Measurements from ENCODE around the gene ANKRD13D. TPM values are rescaled to one million over a fixed set of nuclear protein-coding genes. Genes with fewer than 3 reads are reported as not detected.

ANKRD13D gene
- total RNA-seq, 1 donor from 2014 or later: 12.5 TPM

DNA sequence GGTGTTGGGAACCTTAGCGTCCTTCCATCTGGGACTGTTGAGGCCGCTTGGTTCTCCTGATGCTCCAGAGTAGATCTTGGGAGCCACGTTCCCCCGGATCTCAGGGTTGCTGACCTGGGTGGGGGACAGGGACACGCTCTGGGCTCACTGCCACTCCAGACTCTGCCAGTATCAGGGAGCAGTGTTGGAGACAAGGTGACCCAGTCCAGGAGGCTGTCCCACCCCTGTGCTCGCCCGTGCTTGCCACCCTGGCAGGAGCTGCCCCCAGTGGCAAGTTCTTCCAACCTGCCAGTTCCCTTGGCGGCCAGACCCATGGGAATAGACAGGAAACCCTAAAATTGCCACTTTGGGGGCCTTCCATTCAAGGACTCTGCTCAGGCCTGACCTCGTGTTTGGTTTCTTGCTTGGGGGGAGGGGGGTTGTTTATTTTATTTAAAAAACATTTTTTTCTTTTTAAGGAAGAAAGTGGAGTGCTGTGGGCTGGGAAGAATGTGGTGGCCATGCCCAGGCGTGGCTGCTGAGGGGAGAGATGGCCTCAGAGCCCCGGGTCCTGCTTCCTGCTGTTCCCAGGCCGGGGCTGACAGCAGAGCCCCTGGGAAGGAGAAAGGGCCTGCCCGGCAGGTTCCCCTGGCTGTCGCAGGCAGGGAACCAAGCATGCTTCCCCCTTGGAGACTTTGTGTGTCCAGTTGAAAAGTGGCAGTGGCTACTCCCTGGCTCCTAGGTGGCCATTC lies 15.7 kb upstream of the ANKRD13D start:
- Histone ChIP-seq H3K27ac (ENCODE audit: low read depth, low read length) (peak overlapping the region; percentile 64), H3K4me3 (ENCODE audit: low read length in 3 of 3) (peak overlapping the region in 1 of 3 donors; percentile 22), H3K27me3 (ENCODE audit: control insufficient read depth in 3 of 3, insufficient read depth in 3 of 3, low read length in 3 of 3) (no peaks in the 10 kb centered on the region), H3K9me3 (ENCODE audit: control insufficient read depth in 3 of 3, low read length in 3 of 3) (no peaks in the 10 kb centered on the region), H3K9ac (ENCODE audit: low read depth in 1 of 3, low read length in 3 of 3) (peak overlapping the region in 2 of 3 donors; percentile 38 to 66), H3K4me1 (ENCODE audit: control insufficient read depth in 3 of 3, insufficient read depth in 3 of 3, low read length in 3 of 3) (peaks cover 97 to 100% (median 99%) of the 10 kb centered on the region in 3 donors), H3K36me3 (ENCODE audit: control insufficient read depth in 3 of 3, insufficient read depth in 3 of 3, low read length in 3 of 3) (peaks cover 0 to 4% (median 2%) of the 10 kb centered on the region in 3 donors)

DNA sequence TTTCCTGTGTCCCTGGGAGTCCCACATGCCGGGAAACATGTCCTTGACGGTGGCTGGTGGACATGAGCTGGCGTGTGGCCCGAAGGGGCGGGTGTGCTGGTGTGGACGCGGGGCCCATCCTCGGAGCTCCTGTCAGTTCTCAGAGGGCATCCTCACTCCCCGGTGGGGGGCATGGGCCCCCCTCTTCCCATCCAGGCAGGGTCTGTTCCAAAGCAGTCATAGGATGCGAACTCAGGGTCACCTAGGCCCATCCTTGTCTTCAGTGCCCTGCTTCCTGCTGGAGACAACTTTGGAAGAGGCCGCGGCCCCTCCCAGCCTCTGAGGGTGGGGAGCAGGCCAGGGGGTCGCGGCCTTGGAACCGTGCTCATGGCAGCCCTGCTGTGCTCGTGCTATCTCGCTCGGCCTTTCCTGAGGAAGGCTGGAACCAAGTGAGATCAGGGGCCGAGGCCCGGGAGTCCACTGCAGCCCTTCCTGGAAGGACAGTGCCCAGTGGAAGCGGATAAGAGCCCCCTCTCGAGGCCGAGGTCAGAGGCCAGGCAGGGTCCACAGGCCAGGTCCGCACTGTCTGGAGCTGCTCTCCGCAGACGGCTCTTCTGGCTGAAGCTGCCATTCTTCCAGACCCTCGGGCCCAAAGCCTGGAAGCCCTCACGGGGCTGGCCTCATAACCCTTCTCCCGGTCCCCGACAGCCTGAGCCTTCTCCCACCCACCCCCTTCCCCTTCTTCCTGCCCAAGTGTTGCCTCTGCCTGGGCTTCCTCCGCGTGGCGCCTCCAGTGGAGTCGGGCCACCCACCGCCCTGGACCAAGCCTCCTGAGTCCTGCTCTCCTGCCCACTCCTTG lies 14.1 kb upstream of the ANKRD13D start:
- peaks cover 91 to 95% (median 95%) of the 10 kb centered on the region in 3 donors for H3K4me1 ChIP-seq (ENCODE audit: control insufficient read depth in 3 of 3, insufficient read depth in 3 of 3, low read length in 3 of 3)
- H3K27me3 ChIP-seq (ENCODE audit: control insufficient read depth in 3 of 3, insufficient read depth in 3 of 3, low read length in 3 of 3): no peaks in the 10 kb centered on the region
- H3K27ac ChIP-seq (ENCODE audit: low read depth, low read length): peak overlapping the region; percentile 88
- H3K9ac ChIP-seq (ENCODE audit: low read depth in 1 of 3, low read length in 3 of 3): peak overlapping the region in 2 of 3 donors; percentile 32 to 71
- H3K36me3 ChIP-seq (ENCODE audit: control insufficient read depth in 3 of 3, insufficient read depth in 3 of 3, low read length in 3 of 3): peaks cover 11 to 12% (median 12%) of the 10 kb centered on the region in 3 donors
- H3K9me3 ChIP-seq (ENCODE audit: control insufficient read depth in 3 of 3, low read length in 3 of 3): no peaks in the 10 kb centered on the region
- no peak overlapping the region for H3K4me3 ChIP-seq (ENCODE audit: low read length in 3 of 3)

DNA sequence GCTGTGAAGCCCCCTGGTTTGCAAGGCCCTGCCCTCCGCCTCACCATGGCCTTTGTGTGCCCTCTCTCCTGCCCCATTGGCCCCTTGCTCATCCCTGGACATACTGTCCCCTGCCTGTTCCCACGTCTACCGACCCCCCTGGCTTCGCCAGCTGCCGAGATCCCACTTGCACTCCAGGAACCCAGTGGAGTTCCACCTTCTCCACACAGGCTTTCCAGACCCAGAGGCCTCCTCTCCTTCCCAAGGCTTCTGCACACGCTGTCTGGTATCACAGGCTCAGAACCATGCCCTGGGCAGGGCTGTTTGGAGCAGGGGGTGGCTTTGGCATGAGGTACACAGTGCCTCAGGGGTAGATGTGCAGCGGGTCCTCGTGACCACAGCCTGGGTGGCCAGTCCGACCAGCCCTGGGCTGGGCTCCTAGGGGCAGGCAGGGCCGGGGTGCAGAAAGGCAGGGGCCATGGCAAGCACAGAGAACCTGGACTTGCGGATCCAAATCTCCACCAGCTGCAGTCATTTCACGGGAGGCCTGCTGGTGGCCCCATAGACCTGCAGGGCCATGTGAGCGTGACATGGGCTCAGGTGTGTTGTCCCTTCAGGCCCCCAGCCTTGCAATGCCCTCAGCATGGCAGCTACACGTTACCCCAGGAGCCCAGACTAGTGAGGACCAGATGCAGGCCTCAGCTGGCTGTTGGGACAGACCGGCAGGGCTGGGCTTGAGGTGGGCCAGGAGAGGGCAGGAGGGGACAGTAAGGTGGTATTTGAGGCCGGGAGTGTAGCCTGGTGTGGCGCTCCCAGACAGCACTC lies 13.3 kb upstream of the ANKRD13D start:
- peak overlapping the region in 2 of 3 donors; percentile 38 to 71 for H3K9ac ChIP-seq (ENCODE audit: low read depth in 1 of 3, low read length in 3 of 3)
- H3K27me3 ChIP-seq (ENCODE audit: control insufficient read depth in 3 of 3, insufficient read depth in 3 of 3, low read length in 3 of 3): no peaks in the 10 kb centered on the region
- H3K4me3 ChIP-seq (ENCODE audit: low read length in 3 of 3): peak overlapping the region in 1 of 3 donors; percentile 14

DNA sequence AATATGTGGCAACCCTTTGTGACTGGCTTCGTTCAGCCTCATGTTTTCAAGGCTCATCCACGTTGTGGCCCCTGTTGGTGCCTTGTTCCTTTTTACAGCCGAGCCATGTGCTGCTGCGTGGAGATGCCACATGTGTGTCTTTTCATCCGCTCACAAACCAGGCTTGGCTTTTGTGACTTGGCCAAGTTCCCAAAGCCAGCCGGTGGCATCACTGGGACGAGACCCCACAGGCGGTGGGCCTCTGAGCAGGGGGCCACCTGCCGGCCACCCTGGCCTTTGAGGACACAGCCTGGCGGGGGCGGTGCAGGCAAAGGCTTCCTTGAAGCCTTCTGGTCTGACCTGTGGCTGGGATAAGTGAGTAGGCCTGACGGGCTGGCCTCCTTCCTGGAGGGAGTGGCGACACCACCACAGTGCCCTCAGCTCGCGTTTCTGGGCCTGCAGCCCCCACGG lies 12.3 kb upstream of the ANKRD13D start:
- Histone ChIP-seq H3K4me3 (ENCODE audit: low read length in 3 of 3) (peak overlapping the region; percentile 56 to 70 (median 63)), H3K27ac (ENCODE audit: low read depth, low read length) (peak overlapping the region; percentile 88), H3K27me3 (ENCODE audit: control insufficient read depth in 3 of 3, insufficient read depth in 3 of 3, low read length in 3 of 3) (no peaks in the 10 kb centered on the region), H3K36me3 (ENCODE audit: control insufficient read depth in 3 of 3, insufficient read depth in 3 of 3, low read length in 3 of 3) (peaks cover 29 to 30% (median 29%) of the 10 kb centered on the region in 3 donors), H3K9ac (ENCODE audit: low read depth in 1 of 3, low read length in 3 of 3) (peak overlapping the region; percentile 78 to 86 (median 81)), H3K4me1 (ENCODE audit: control insufficient read depth in 3 of 3, insufficient read depth in 3 of 3, low read length in 3 of 3) (peaks cover 79 to 84% (median 82%) of the 10 kb centered on the region in 3 donors), H3K9me3 (ENCODE audit: control insufficient read depth in 3 of 3, low read length in 3 of 3) (no peaks in the 10 kb centered on the region)

More for the DNA sequence above, 13.3 kb upstream of the ANKRD13D start:
- H3K4me1 ChIP-seq (ENCODE audit: control insufficient read depth in 3 of 3, insufficient read depth in 3 of 3, low read length in 3 of 3): peaks cover 89 to 94% (median 92%) of the 10 kb centered on the region in 3 donors
- H3K9me3 ChIP-seq (ENCODE audit: control insufficient read depth in 3 of 3, low read length in 3 of 3): no peaks in the 10 kb centered on the region
- H3K36me3 ChIP-seq (ENCODE audit: control insufficient read depth in 3 of 3, insufficient read depth in 3 of 3, low read length in 3 of 3): peaks cover 20% of the 10 kb centered on the region in 3 donors
- peak overlapping the region; percentile 88 for H3K27ac ChIP-seq (ENCODE audit: low read depth, low read length)

DNA sequence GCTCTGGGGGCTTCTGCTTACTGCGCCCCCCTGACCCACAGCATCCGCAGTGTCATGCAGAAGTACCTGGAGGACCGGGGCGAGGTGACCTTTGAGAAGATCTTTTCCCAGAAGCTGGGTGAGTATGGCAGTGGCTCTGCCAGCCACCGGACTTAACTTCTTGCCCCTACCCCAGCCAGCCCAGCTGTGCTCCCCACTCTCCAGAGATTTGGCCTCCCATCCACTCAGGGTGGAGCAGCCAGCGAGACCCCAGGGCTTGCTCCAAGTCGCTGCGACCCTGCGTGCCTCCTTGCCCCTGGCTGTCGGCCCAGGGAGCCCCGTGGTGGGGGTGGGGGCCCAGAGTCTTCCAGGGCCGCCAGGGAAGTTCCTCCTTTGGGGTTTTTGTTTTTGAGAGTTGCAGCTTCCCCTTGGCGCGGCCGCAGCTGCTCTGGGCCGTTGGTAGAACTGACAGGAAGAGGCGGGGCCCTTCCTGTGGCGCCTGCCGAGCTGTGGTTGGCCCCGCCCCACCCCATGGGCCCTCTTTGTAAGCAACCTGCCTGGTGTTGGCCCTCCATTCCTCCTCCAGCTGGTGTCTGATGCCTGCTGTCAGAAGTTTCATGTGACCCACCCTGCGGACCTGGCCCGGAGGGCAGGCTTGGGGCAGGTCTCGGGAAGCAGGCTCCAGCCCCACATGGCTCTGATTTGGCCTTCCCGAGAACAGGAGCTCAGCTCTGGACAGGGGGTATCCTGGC lies 11.7 kb upstream of the ANKRD13D start:
- no peaks in the 10 kb centered on the region for H3K9me3 ChIP-seq (ENCODE audit: control insufficient read depth in 3 of 3, low read length in 3 of 3)
- peak overlapping the region; percentile 88 for H3K27ac ChIP-seq (ENCODE audit: low read depth, low read length)
- H3K4me1 ChIP-seq (ENCODE audit: control insufficient read depth in 3 of 3, insufficient read depth in 3 of 3, low read length in 3 of 3): peaks cover 73 to 78% (median 77%) of the 10 kb centered on the region in 3 donors
- H3K4me3 ChIP-seq (ENCODE audit: low read length in 3 of 3): peak overlapping the region; percentile 59 to 70 (median 63)
- peaks cover 34 to 36% (median 35%) of the 10 kb centered on the region in 3 donors for H3K36me3 ChIP-seq (ENCODE audit: control insufficient read depth in 3 of 3, insufficient read depth in 3 of 3, low read length in 3 of 3)
- peak overlapping the region; percentile 78 to 86 (median 81) for H3K9ac ChIP-seq (ENCODE audit: low read depth in 1 of 3, low read length in 3 of 3)
- H3K27me3 ChIP-seq (ENCODE audit: control insufficient read depth in 3 of 3, insufficient read depth in 3 of 3, low read length in 3 of 3): no peaks in the 10 kb centered on the region

DNA sequence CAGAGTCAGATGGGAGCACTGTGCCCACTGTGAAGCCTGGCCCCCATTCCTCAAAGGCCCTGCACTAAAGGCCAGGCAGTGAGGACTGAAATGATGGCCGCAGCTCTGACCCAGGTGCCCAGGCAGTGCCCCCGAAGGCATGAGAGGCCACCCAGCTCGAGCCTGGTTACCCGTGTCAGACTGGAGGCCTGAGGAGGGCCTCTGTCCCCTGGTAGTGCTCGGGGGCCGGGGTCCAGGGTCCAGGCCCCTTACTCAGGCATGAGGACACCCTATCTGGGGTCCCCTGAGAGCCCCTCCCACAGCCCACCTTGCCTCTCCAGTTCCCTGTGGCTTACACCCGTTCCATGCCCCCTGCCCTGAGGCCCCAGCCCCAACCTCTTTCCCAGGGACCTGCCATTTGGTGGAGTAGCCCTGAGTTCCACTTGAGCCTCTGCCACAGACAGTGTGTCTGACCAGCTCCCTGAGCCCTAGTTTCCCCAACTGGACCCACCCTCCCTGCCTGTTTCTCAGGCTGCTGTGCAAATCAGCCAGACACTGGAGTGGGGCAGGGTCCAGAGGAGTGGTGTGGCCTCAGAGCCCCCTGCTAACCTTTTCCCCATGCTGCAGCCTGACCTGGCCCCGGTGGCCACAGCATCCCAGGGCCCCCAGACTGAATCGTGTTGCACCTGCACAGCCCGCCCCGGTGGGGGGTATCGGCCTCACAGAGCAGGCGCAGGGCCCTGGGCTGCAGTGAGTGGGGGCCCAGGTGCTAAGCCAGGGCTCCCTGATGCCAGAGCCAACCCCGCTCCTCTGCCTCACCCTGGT lies 10.8 kb upstream of the ANKRD13D start:
- Histone ChIP-seq H3K9me3 (ENCODE audit: control insufficient read depth in 3 of 3, low read length in 3 of 3) (no peaks in the 10 kb centered on the region), H3K4me3 (ENCODE audit: low read length in 3 of 3) (peak overlapping the region; percentile 55 to 59 (median 56)), H3K27ac (ENCODE audit: low read depth, low read length) (peak overlapping the region; percentile 88), H3K27me3 (ENCODE audit: control insufficient read depth in 3 of 3, insufficient read depth in 3 of 3, low read length in 3 of 3) (no peaks in the 10 kb centered on the region), H3K36me3 (ENCODE audit: control insufficient read depth in 3 of 3, insufficient read depth in 3 of 3, low read length in 3 of 3) (peaks cover 44 to 45% (median 44%) of the 10 kb centered on the region in 3 donors), H3K4me1 (ENCODE audit: control insufficient read depth in 3 of 3, insufficient read depth in 3 of 3, low read length in 3 of 3) (peaks cover 65 to 72% (median 68%) of the 10 kb centered on the region in 3 donors), H3K9ac (ENCODE audit: low read depth in 1 of 3, low read length in 3 of 3) (peak overlapping the region; percentile 65 to 86 (median 70))

DNA sequence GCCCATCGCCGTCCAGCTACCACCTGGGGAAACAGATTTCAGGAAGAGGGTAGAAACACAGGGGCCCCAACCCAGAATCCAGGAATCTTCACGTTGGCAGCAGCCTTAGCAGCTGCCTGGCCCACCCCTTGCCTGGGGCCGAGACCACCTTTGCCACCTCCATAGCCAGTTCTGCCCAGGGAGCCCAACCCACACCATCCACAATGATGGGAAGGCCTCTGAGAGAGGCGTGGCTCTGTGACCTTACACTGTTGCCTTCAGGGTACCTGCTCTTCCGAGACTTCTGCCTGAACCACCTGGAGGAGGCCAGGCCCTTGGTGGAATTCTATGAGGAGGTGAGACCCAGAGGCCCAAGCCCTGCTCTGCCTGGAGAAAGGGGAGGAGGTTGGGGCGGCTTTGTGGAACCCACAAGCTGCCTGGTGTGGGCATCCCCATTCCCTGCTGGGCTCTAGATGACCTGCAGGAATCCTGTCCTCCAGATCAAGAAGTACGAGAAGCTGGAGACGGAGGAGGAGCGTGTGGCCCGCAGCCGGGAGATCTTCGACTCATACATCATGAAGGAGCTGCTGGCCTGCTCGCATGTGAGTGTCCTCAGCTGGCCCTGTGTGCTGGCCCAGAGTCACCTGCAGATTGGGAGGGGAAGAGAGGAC lies 10.0 kb upstream of the ANKRD13D start:
- H3K4me1 ChIP-seq (ENCODE audit: control insufficient read depth in 3 of 3, insufficient read depth in 3 of 3, low read length in 3 of 3): peaks cover 59 to 69% (median 61%) of the 10 kb centered on the region in 3 donors
- H3K36me3 ChIP-seq (ENCODE audit: control insufficient read depth in 3 of 3, insufficient read depth in 3 of 3, low read length in 3 of 3): peaks cover 51 to 52% (median 51%) of the 10 kb centered on the region in 3 donors
- no peaks in the 10 kb centered on the region for H3K27me3 ChIP-seq (ENCODE audit: control insufficient read depth in 3 of 3, insufficient read depth in 3 of 3, low read length in 3 of 3)
- peak overlapping the region; percentile 88 for H3K27ac ChIP-seq (ENCODE audit: low read depth, low read length)
- no peak overlapping the region for H3K4me3 ChIP-seq (ENCODE audit: low read length in 3 of 3)
- no peaks in the 10 kb centered on the region for H3K9me3 ChIP-seq (ENCODE audit: control insufficient read depth in 3 of 3, low read length in 3 of 3)
- H3K9ac ChIP-seq (ENCODE audit: low read depth in 1 of 3, low read length in 3 of 3): peak overlapping the region in 2 of 3 donors; percentile 45 to 70

DNA sequence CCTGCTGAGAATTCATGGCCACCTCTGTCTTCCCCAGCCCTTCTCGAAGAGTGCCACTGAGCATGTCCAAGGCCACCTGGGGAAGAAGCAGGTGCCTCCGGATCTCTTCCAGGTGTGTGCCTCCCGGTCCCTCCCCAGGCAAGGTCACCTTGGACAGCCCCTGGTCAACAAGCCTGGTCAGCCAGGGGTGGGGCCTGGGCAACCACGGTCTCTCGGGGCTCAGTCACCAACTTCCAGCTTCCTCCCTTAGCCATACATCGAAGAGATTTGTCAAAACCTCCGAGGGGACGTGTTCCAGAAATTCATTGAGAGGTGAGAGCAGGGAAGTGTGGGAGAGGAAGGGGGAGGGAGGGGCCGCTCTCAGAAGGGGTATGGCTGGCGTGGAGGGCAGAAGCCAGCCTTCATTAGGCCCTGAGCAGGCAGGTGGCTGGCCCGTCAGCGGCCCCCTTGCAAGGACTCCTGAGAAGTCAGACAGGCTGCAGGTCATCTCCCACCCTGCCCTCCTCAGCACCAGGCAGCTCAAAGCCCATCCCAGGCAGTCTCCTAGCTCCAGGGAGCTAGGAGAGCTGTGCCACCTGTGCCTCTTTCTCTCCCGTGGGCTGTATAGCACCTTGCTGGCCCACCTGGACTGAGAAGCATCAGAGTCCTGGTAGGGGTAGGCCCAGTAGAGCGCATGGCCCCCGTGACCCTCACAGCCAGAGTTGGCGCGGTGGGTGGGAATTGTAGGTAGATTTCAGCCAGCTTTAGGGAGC lies 9.3 kb upstream of the ANKRD13D start:
- H3K9ac ChIP-seq (ENCODE audit: low read depth in 1 of 3, low read length in 3 of 3): peak overlapping the region in 1 of 3 donors; percentile 45
- H3K36me3 ChIP-seq (ENCODE audit: control insufficient read depth in 3 of 3, insufficient read depth in 3 of 3, low read length in 3 of 3): peaks cover 55 to 58% (median 56%) of the 10 kb centered on the region in 3 donors
- no peak overlapping the region for H3K4me3 ChIP-seq (ENCODE audit: low read length in 3 of 3)
- peaks cover 52 to 63% (median 54%) of the 10 kb centered on the region in 3 donors for H3K4me1 ChIP-seq (ENCODE audit: control insufficient read depth in 3 of 3, insufficient read depth in 3 of 3, low read length in 3 of 3)
- no peak overlapping the region for H3K27ac ChIP-seq (ENCODE audit: low read depth, low read length)
- no peaks in the 10 kb centered on the region for H3K27me3 ChIP-seq (ENCODE audit: control insufficient read depth in 3 of 3, insufficient read depth in 3 of 3, low read length in 3 of 3)
- H3K9me3 ChIP-seq (ENCODE audit: control insufficient read depth in 3 of 3, low read length in 3 of 3): no peaks in the 10 kb centered on the region

All from skeletal muscle tissue (tissue), 4 donors.